Mammary epithelial cell (primary cell): Measurements from ENCODE around the gene FOXP2.

Experiments used
- EZH2 ChIP-seq: IDR thresholded peaks from 2 replicates; pipeline ENCODE4 v1.6.1; 2012; ENCODE audit warnings: low read length, inconsistent platforms, borderline replicate concordance
- TF ChIP-seq, protein P1 (sequence below), 2 donors: IDR thresholded peaks in 1 of 2; conservative IDR thresholded peaks in 1 of 2; 2 replicates each; pipeline ENCODE4 v1.5.1; 2011 to 2012; ENCODE audit warnings: inconsistent platforms in 2 of 2, low read length in 2 of 2, mild to moderate bottlenecking in 2 of 2, control low read depth in 1 of 2, low read depth in 1 of 2; ENCODE audit not compliant: insufficient read depth in 1 of 2; ENCODE audit errors: extremely low read depth in 1 of 2

DNA sequence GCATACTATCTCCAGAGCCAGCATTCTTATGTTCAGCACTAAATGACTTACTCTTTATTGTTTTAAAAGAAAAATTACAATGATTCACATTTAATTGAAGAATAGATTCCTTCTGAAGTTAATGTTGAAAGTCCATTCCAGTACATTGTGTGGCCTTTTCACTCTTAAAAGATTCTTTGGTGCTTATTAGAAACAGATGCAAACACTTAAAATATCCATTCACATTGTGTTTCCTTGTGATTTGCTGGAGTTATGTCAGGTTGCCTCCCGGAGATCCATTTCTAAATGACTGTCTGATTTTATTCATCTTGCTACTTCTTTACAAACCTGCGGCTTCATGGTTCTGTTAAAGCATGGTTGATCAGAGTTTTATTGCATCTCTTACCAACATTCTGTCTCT lies 152.8 kb downstream of the FOXP2 start:
- TF ChIP-seq, protein P1, sequence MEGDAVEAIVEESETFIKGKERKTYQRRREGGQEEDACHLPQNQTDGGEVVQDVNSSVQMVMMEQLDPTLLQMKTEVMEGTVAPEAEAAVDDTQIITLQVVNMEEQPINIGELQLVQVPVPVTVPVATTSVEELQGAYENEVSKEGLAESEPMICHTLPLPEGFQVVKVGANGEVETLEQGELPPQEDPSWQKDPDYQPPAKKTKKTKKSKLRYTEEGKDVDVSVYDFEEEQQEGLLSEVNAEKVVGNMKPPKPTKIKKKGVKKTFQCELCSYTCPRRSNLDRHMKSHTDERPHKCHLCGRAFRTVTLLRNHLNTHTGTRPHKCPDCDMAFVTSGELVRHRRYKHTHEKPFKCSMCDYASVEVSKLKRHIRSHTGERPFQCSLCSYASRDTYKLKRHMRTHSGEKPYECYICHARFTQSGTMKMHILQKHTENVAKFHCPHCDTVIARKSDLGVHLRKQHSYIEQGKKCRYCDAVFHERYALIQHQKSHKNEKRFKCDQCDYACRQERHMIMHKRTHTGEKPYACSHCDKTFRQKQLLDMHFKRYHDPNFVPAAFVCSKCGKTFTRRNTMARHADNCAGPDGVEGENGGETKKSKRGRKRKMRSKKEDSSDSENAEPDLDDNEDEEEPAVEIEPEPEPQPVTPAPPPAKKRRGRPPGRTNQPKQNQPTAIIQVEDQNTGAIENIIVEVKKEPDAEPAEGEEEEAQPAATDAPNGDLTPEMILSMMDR (conservative IDR thresholded peaks at IDR 0.05 in 1 of 2, IDR thresholded peaks at IDR 0.05 in 1 of 2; ENCODE audit: extremely low read depth in 1 of 2, insufficient read depth in 1 of 2, low read depth in 1 of 2, low read length in 2 of 2) = no peak
- TF ChIP-seq EZH2 = no peak
